ENCODE measurements around the gene TAB2. TPM values are rescaled to one million over a fixed set of nuclear protein-coding genes. Genes with fewer than 3 reads are reported as not detected.

Gene TAB2
- total and polyA plus RNA-seq, 2 of the 8 experiments (the other 6 are each of a cell fraction or from before 2014, with no cell fraction given) = 40.4 to 63.0 TPM

- no peak for TF ChIP-seq GABPA (IDR thresholded peaks at IDR 0.05; ENCODE audit: borderline replicate concordance, insufficient read depth, low read length)
Measured at GRCh38 chr6:149278997-149279396, 38.5 kb upstream of the TAB2 start (continued).
